ENCODE measurements around the gene ADAMTS19.

DNA sequence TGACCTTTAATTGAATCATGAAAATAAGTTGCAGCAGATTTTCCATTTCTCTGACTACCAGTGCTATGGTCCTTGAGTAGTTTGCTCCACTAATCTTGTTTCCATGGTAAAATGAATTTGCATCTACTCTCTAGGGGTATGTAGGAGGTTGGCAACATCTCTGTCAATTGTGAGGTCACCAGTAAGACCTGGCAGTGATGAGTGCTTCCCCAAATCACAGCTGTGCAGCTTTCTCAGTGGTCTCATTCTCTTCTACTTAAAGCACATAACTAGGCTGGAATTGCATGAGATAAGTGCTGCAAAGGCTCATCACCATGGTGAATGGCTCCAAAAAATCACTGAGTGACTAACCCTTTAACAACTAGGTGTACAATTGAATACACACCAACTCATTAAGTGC lies 36.3 kb downstream of the ADAMTS19 start:
- no peak for TF ChIP-seq POLR2AphosphoS5 (IDR thresholded peaks at IDR 0.05; ENCODE audit: low read depth, low read length)
- TF ChIP-seq, protein P1, sequence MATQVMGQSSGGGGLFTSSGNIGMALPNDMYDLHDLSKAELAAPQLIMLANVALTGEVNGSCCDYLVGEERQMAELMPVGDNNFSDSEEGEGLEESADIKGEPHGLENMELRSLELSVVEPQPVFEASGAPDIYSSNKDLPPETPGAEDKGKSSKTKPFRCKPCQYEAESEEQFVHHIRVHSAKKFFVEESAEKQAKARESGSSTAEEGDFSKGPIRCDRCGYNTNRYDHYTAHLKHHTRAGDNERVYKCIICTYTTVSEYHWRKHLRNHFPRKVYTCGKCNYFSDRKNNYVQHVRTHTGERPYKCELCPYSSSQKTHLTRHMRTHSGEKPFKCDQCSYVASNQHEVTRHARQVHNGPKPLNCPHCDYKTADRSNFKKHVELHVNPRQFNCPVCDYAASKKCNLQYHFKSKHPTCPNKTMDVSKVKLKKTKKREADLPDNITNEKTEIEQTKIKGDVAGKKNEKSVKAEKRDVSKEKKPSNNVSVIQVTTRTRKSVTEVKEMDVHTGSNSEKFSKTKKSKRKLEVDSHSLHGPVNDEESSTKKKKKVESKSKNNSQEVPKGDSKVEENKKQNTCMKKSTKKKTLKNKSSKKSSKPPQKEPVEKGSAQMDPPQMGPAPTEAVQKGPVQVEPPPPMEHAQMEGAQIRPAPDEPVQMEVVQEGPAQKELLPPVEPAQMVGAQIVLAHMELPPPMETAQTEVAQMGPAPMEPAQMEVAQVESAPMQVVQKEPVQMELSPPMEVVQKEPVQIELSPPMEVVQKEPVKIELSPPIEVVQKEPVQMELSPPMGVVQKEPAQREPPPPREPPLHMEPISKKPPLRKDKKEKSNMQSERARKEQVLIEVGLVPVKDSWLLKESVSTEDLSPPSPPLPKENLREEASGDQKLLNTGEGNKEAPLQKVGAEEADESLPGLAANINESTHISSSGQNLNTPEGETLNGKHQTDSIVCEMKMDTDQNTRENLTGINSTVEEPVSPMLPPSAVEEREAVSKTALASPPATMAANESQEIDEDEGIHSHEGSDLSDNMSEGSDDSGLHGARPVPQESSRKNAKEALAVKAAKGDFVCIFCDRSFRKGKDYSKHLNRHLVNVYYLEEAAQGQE (IDR thresholded peaks at IDR 0.05; ENCODE audit: insufficient read depth in 1 of 2, low read depth in 2 of 2, low read length in 2 of 2) = no peak
- no peak for TF ChIP-seq TAF1 (IDR thresholded peaks at IDR 0.05; ENCODE audit: borderline replicate concordance, insufficient read depth, low read length)
- TF ChIP-seq FOXP2 (optimal IDR thresholded peaks at IDR 0.05; ENCODE audit: borderline replicate concordance, extremely low read depth, extremely low read length, insufficient read depth) = no peak
- no peak for TF ChIP-seq SIN3A (IDR thresholded peaks at IDR 0.05; ENCODE audit: borderline replicate concordance, insufficient read depth, low read length)
